HG03064 (cell line): ENCODE results near the gene ADIPOR1.
"Not testable (repeated sequence)": the region's sequence is repeated elsewhere in the genome, so short reads cannot be mapped to it uniquely, and the experiment has no call there.

Source experiments
- ATAC-seq: cut with Tn5 transposase; IDR thresholded peaks from one replicate; pipeline ENCODE4 v1.9.1; 2021; ENCODE audit warnings: low read depth; ENCODE audit not compliant: unreplicated experiment

Gene ADIPOR1

GRCh38 chr1:202957733-202958543 is at the start of gene ADIPOR1:
Gene ADIPOR1, minus strand, starts transcription at chr1:202958312. Its CDS starts 7,242 bp downstream, at chr1:202951070.
- ATAC-seq: peak; percentile 91

- ATAC-seq: peak; percentile 92
Observed at GRCh38 chr1:203006948-203007871, 49.1 kb upstream of the ADIPOR1 start, which contains the start of gene TMEM183A. Gene TMEM183A, plus strand, starts transcription at chr1:203007374. Its CDS starts 92 bp downstream, at chr1:203007466.

GRCh38 chr1:203005395-203006142 is 47.5 kb upstream of the ADIPOR1 start:
- not testable (repeated sequence) for ATAC-seq

GRCh38 chr1:203002951-203003350 is 44.8 kb upstream of the ADIPOR1 start:
- no peak for ATAC-seq

GRCh38 chr1:203001986-203002385 is 43.9 kb upstream of the ADIPOR1 start:
- ATAC-seq: no peak

GRCh38 chr1:203000217-203000944 is 42.3 kb upstream of the ADIPOR1 start:
- ATAC-seq: no peak

GRCh38 chr1:202998836-202999750 is 41.0 kb upstream of the ADIPOR1 start:
- ATAC-seq: no peak

- no peak for ATAC-seq
Observed at GRCh38 chr1:202994756-202995155, 36.6 kb upstream of the ADIPOR1 start.

GRCh38 chr1:202991112-202991511 is 33.0 kb upstream of the ADIPOR1 start:
- ATAC-seq: no peak

- no peak for ATAC-seq
Observed at GRCh38 chr1:202989879-202990278, 31.8 kb upstream of the ADIPOR1 start.

GRCh38 chr1:202987922-202988583 is 29.9 kb upstream of the ADIPOR1 start:
- ATAC-seq: no peak

- no peak for ATAC-seq
Observed at GRCh38 chr1:202987255-202987654, 29.1 kb upstream of the ADIPOR1 start.

- ATAC-seq: not testable (repeated sequence)
Observed at GRCh38 chr1:202986120-202986519, 28.0 kb upstream of the ADIPOR1 start.

GRCh38 chr1:202982715-202983430 is 24.8 kb upstream of the ADIPOR1 start:
- ATAC-seq: no peak

- ATAC-seq: no peak
Observed at GRCh38 chr1:202981939-202982338, 23.8 kb upstream of the ADIPOR1 start.

GRCh38 chr1:202979459-202979858 is 21.3 kb upstream of the ADIPOR1 start:
- no peak for ATAC-seq

- ATAC-seq: no peak
Observed at GRCh38 chr1:202976633-202977032, 18.5 kb upstream of the ADIPOR1 start.

- ATAC-seq: no peak
Observed at GRCh38 chr1:202974856-202975255, 16.7 kb upstream of the ADIPOR1 start.
